ENCODE measurements around the gene CAGE1. TPM values are rescaled to one million over a fixed set of nuclear protein-coding genes. Genes with fewer than 3 reads are reported as not detected.

The CAGE1 gene
- polyA plus RNA-seq, 3 donors: 0.07 to 0.24 TPM; not detected in 1

GRCh38 chr6:7312616-7313504, 76.7 kb downstream of the CAGE1 start, which contains the start of gene SSR1:
SSR1 (minus strand) TSS chr6:7313199; CDS start chr6:7313120, 79 bp downstream.
- DNase-seq (ENCODE audit: low read depth in 3 of 3, low spot score in 2 of 3): peak; percentile 77 to 92 (median 88)

- peak in 2 of 3 donors; percentile 23 to 30 for DNase-seq (ENCODE audit: low read depth in 3 of 3, low spot score in 2 of 3)
These were observed 77.5 kb downstream of the CAGE1 start for GRCh38 chr6:7311917-7312615.

- DNase-seq (ENCODE audit: low read depth in 3 of 3, low spot score in 2 of 3): no peak
These were observed 78.4 kb downstream of the CAGE1 start for GRCh38 chr6:7311176-7311575.

- DNase-seq (ENCODE audit: low read depth in 3 of 3, low spot score in 2 of 3): no peak
These were observed 80.5 kb downstream of the CAGE1 start for GRCh38 chr6:7309050-7309449.

GRCh38 chr6:7307533-7307932, 82.0 kb downstream of the CAGE1 start:
- DNase-seq (ENCODE audit: low read depth in 3 of 3, low spot score in 2 of 3): no peak

DNA sequence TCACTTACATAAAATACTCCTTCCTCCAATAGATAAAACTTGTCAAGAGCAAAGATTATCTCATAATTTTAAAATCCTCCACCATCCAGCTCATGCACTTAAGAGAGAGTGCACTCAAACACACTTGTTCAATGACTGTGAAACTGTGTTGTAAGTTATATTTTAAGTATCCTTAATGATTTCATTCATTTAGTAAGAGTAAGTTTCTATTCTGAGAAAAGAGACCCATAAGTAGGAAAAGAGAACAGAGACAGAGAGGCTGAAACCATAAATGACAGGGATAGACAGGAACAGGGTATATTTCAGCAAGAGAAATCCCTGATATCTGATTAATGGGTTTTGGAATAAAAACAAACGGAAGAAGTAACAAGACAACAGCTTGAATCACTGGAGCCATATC, 84.7 kb downstream of the CAGE1 start:
- no peak for DNase-seq (ENCODE audit: low read depth in 3 of 3, low spot score in 2 of 3)

GRCh38 chr6:7301702-7302101, 87.8 kb downstream of the CAGE1 start:
- no peak for DNase-seq (ENCODE audit: low read depth in 3 of 3, low spot score in 2 of 3)

DNA sequence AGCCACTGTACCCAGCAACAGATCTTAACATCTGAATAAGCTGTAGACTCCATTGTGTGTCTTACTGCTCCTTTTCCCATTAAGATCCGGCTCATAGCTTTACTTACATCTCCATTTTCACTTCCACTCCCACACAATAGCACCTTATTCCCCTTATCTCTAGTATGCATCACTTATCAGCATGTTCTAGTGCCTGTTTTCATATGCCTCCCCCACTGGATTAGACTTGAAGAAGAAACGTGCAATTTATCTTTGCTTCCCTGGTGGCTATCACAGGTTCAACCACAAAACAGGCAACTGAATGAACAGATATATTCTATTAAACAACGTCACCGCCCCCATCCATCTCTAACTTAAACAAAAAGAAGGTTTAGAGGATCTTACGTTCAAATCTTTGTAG, 88.6 kb downstream of the CAGE1 start:
- DNase-seq (ENCODE audit: low read depth in 3 of 3, low spot score in 2 of 3): no peak

DNA sequence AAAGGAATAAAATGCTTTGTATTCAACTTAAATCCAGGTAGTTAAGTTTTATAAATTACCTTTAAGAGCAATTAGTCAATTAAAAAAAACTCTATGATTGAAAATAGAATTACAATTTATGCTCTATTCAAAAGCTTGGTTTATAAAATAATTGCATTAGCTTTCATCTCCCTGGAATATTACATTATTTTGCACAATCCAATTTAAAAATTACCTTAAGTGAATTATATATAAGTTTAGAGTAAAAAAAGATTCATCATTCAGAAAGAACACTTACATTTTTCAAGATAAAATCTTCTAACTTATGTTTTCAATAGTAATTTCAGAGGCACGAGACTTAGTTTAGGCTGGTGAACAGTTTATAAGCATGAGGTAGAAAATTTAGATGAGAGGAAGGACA, 91.4 kb downstream of the CAGE1 start:
- DNase-seq (ENCODE audit: low read depth in 3 of 3, low spot score in 2 of 3): no peak

GRCh38 chr6:7296602-7297001, 92.9 kb downstream of the CAGE1 start:
- no peak for DNase-seq (ENCODE audit: low read depth in 3 of 3, low spot score in 2 of 3)

GRCh38 chr6:7295916-7296315, 93.6 kb downstream of the CAGE1 start:
- DNase-seq (ENCODE audit: low read depth in 3 of 3, low spot score in 2 of 3): no peak

DNA sequence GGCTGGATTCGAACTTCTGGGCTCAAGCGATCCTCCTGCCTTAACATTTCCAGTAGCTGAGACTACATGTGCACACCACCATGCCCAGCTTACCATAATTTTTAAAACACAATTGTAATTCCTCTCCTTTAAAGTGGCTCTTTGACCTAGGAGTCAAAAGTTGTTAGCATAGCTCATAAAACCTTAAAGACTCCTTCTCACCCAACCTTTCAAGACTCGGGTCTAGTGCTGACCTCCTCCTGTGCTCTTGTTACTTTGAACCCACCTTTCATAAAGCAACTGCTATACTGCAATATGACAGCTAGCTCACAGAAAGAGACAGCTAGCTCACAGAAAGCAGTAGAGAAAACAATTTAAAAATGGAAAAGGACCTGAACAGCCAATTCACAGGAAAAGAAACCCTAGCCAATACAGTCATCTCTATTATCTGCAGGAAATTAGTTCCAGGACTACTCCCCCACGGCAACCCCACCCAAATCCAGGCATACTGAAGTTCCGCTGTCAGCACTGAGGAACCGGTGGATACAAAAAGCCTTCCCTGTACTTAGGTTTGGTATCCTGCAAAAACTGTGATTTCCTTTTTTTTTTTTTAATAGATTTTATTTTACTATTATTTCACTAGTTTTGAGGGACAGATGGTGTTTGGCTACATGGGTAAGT, 96.8 kb downstream of the CAGE1 start:
- DNase-seq (ENCODE audit: low read depth in 3 of 3, low spot score in 2 of 3): no peak

DNA sequence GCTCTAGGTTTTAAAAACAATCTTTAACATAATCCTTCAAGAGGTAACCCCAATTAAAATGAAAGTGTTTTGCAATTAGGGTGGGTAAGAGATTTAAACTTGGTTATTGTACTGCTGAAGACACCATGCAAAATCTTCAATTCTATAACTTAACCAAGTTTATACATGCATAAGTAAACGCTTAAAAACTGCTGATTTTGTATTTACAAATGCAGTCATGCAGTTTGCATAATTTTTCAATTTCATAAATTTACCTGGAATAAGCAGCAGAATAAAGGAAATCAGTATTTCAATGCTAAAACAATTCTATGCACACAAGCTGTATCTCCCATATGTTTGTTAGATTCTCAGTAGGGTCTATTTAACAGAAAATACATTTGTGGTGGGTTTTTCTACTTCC, 99.5 kb downstream of the CAGE1 start:
- no peak for DNase-seq (ENCODE audit: low read depth in 3 of 3, low spot score in 2 of 3)

DNA sequence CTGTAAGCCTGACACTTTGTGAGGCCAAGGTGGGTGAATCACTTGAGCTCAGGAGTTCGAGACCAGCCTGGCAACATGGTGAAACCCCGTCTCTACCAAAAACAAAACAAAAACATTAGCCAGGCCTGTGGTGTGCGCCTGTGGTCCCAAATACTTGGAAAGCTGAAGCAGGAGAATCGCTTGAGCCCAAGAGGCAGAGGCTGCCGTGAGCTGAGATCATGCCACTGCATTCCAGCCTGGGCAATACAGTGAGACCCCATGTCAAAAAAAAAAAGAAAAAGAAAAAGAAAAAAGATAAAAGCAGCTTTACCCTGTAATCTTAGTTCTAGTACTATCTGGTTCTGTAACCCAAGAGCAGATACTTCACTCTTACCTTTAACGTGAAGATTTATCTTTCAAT, 104.1 kb downstream of the CAGE1 start:
- no peak for DNase-seq (ENCODE audit: low read depth in 3 of 3, low spot score in 2 of 3)

GRCh38 chr6:7283676-7284075, 105.9 kb downstream of the CAGE1 start:
- DNase-seq (ENCODE audit: low read depth in 3 of 3, low spot score in 2 of 3): no peak

- DNase-seq (ENCODE audit: low read depth in 3 of 3, low spot score in 2 of 3): no peak
These were observed 107.2 kb downstream of the CAGE1 start for GRCh38 chr6:7282097-7282906.

Measured in right renal cortex interstitium (tissue), 3 donors.